Lower leg skin (tissue), 3 donors: ENCODE data around the gene PRKAG1.

Source experiments
- CTCF ChIP-seq, 3 donors: fragments of 450-650 bp; IDR thresholded peaks; one replicate each; pipeline ENCODE4 v1.5.1; 2016; ENCODE audit warnings: antibody characterized with exemption in 3 of 3, mild to moderate bottlenecking in 3 of 3, moderate library complexity in 2 of 3
- POLR2A ChIP-seq, 2 donors: fragments of 450-650 bp; IDR thresholded peaks; one replicate each; pipeline ENCODE4 v1.6.1; 2016 to 2017; ENCODE audit warnings: antibody characterized with exemption in 2 of 2, mild to moderate bottlenecking in 1 of 2, moderate library complexity in 1 of 2

- TF ChIP-seq CTCF (IDR thresholded peaks at IDR 0.05) (no peak), POLR2A (IDR thresholded peaks at IDR 0.05) (no peak)
Observed at GRCh38 chr12:49020441-49020840, 1.9 kb upstream of the PRKAG1 start.
